ELF-1 (cell line): ENCODE data around the gene CERS2.

Experiments used
- DNase-seq: peaks from one replicate; pipeline ENCODE4 v3.0.0-alpha.2; 2016; ENCODE audit warnings: low read depth, low spot score

The CERS2 gene

GRCh38 chr1:150997949-150998348 is 23.3 kb upstream of the CERS2 start:
- no peak for DNase-seq

DNA sequence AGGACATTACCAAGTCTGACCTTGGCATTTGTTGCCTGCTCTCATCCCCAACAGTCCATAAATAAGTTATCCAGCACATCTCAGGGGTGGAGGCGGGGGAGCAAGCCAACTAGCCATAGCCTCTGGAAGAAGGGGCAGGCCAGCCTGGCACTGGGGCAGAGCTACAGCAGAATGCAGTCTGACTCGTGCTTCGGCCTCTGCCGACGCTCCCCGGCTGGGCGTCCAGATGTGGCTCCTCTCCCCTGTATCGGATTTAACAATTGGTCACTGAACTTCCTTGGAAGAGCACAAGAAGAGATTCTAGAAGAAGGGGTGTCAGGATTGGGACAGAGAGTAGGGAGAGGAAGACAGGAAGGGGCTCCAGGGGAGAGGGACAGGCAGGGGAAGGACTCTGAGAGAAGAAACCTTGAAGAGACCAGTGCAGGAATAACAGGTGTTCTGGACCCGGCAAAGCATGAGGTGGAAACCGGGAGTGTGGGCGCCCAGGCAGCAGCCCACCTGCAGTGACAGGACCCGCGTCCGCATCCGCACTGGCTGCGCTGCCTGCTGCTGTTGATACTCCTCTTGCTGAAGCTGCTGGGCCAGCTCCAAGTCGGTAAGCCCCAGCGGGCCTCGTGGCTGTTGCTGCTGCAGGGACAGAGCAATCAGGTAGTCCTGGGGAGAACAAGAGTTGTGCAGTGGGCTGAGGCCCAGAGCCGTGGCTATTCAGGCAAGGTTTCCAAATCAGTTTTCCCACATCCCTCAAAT is 22.7 kb upstream of the CERS2 start:
- DNase-seq: no peak

DNA sequence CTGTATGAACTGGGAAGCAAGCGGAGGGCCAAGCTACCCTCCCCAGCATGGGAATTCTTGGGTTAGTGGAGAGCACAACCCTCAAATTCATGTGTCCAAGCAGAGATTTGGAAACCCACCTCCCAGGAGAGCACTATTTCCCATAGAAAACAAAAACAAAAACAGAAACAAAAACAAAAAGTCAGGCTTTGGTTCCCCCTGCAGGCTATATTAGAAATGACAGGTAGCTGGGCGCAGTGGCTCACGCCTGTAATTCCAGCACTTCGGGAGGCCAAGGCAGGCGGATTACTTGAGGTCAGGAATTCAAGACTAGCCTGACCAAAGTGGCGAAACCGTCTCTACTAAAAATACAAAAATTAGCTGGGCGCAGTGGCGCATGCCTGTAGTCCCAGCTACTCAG is 21.3 kb upstream of the CERS2 start:
- DNase-seq: peak; percentile 80

GRCh38 chr1:150995460-150995859 is 20.8 kb upstream of the CERS2 start:
- no peak for DNase-seq

- DNase-seq: no peak
Measured at GRCh38 chr1:150994248-150994647, 19.6 kb upstream of the CERS2 start.

DNA sequence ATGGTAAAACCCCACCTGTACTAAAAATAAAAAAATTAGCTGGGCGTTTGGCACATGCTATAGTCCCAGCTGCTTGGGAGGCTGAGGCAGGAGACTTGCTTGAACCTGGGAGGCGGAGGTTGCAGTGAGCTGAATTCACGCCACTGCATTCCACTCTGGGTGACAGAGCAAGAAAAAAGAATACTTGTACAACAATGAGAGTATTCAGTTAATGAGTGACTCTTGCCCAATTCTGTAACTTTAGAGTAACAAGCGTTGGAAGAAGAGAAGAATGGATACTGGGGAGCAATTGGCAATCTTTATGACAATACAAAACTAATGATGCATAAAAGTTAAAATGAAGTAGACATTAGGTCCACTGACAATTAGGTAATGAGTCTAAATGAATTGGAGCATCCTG is 18.0 kb upstream of the CERS2 start:
- no peak for DNase-seq

GRCh38 chr1:150987924-150988323 is 13.3 kb upstream of the CERS2 start:
- no peak for DNase-seq

DNA sequence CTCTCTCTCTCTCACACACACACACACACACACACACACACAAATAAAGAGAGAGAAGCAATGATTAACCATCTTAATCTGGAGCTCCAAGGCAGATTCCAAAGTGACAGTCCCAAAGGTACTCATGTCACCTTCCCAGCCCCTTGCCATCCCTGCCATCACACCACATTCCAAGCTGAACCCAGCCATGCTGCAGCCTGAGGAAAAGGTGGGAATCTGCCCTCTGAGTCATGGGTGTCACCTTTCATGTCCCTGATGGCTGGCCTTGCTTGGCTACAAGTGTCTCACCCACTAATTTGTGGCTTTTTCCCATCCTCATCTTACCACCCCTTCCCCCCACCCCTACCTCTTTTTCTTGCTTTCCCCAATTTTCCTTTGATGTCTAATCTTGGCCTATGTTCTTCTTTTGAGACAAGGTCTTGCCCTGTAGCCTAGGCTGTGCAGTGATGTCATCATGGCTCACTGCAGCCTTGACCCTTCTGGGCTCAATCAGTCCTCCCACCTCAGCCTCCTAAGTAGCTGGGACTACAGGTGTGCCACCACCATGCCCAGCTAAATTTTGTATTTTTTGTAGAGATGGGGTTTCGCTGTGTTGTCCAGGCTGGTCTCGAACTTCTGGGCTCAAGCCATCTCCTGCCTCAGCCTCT is 10.7 kb upstream of the CERS2 start:
- DNase-seq: peak; percentile 37

DNA sequence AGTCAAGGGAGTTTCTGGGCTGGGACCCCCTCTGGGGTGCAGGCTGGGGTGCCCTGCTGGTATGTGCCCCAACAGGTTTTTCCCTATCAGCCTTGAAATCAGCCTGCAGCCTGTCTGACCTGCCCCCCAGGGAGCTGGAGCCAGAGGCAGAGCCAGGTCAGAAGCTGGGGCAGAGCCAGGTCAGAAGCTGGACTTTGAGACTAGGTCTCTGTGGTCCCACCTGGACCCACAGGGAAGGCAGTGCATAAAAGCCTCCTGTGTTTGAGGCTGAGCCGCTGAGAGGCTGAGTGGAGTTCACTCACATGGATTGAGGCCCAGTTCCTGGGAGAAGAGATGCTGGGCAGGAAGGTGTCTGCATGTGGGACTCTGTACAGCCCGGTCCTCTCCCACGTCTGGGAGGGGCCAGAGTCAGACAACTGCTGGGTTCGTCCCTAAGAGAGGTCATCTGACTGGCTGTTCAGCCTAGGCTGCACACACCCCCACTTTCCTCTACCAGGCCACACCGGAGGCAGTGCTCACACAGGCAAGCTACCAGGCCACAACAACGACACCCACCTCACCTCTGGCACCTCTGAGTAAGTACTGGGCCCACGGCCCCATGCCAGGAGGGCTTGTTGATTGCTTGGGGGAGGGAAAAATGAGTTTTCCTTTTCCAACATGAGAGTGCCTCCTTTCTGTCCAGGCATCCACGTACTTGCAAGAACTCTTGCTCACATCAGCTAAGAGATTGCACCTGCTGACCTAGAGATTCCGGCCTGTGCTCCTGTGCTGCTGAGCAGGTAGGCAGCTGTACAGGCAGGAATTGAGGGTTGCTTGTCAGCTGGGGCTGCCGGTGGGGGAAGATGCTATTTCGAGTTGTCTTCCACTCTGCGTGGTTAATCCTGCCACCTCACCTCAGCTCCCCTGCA is 7.4 kb upstream of the CERS2 start, which contains the start of gene ANXA9:
Gene ANXA9 (plus strand): TSS at position 488 of the 908 bp plus-strand sequence. CDS start 814 bp downstream, outside the sequence.
- peak; percentile 68 for DNase-seq

DNA sequence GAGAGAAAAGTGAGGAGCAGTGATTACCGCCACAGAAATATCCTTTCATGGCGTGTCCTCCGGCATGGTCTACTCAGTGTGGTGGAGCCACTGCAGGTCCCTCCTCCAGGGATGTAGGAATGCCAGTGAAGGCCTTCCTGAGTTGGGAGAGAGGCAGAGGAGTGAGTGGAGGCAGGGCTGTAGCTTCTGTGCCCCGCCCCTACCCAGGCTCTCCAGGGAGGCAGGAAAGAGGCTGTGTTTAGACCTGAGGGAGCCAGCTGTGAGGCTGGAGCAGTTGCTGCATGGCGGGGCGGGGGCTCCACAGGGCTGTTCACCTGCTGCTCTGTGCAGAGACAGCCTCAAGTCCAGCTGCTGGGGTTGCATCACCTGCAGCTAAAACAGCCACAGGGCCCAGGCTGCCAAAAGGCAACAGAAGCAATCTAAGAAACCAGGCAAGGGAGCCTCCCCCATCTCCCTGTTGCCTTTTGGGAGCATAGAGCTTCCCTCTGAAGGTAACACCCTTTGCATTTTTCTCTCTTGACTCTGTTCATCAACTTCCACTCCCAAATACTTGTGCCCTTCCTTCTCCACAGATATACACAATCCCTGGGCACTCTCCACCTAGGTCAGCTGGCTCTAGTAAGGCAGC is 6.7 kb upstream of the CERS2 start:
- DNase-seq: peak; percentile 96

- DNase-seq: peak; percentile 93
Measured at GRCh38 chr1:150979092-150980056, 4.7 kb upstream of the CERS2 start.

DNA sequence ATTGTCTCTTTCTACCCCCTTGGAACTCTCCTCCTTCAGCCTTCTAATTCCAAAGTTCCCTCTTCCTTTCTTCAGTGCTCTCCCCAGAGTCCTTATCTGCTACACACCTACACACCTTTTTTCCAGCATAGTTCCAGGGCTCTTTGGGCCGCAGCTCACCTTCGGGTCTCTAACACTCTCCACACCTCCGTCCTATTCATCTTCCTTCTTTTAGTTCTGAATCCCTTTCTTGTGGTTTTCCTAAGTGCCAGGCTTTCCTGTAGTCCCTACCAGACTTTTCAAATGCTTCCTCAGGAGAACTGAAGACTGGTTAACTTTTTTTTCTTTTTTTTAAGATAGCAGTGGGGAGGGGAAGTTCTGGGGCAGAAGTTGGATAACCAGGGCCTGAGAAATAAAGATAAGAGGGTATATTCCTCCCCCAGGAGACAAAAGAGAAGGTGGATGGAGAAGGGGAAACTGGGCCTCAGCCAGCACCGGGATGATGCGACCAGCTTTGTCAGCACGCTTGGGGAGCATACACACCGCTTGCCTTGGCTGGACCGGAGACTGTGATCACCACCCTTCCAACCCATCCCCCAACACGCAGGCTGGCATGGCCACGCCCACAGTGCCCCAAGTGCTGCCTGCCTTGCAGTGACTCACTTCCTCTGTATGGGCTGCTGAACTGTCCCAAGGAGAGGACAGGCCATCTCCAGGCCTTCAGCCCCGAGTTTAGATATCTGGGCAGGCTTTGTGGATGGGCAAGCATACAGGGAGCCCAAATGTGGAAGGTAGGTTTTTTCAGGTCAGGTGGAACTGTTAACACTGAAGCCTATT is 2.5 kb upstream of the CERS2 start:
- peak; percentile 74 for DNase-seq

DNA sequence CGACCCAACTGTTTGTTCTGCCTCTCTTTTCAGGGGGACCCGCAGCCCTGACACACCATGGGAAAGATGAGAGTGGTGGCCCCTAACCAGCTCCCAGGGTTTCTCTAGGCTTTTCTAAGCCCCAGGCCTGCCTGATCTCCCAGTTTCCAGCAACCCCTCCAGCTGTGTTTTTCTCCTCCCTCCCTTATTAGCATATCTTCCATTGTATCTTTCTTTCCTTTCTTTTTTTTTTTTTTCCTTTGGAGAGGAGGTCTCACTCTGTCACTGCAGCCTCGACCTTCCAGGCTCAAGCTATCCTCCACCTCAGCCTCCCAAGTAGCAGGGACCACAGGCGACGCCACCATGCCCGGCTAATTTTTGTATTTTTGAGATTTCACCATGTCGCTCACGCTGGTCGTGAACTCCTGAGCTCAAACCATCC is 1.8 kb upstream of the CERS2 start:
- peak; percentile 65 for DNase-seq

- peak; percentile 45 for DNase-seq
Measured at GRCh38 chr1:150973836-150974579, 627 bp downstream of the CERS2 start.

DNA sequence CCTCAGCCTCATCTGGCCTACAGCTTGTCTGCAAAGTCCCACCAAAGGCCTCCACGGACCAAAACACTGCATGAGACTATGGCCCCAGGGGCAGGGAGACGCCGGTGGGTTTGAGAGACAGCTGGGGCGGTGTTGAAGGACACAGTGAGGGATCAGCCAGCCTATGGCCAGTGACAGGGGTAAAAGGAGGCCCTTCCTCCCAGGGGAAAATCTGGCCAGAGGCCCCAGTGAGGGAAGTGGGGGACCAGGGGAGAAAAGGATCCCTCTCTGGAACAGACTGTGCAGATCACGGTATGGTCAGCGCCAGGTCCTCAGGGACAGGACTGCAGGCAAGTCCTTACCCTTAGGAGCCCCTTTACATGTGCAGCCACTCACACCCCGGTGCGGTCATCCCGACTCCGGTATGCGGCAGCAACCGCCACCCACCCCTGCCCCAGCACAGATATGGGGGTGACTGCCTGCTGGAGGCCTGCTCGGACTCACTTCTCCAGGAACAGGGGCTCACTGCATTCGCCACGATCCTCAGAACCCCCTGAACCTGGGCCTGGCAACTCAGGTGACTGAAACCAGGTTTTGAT is 1.3 kb downstream of the CERS2 start:
- peak; percentile 32 for DNase-seq

GRCh38 chr1:150972417-150972940 is 2.2 kb downstream of the CERS2 start:
- no peak for DNase-seq

DNA sequence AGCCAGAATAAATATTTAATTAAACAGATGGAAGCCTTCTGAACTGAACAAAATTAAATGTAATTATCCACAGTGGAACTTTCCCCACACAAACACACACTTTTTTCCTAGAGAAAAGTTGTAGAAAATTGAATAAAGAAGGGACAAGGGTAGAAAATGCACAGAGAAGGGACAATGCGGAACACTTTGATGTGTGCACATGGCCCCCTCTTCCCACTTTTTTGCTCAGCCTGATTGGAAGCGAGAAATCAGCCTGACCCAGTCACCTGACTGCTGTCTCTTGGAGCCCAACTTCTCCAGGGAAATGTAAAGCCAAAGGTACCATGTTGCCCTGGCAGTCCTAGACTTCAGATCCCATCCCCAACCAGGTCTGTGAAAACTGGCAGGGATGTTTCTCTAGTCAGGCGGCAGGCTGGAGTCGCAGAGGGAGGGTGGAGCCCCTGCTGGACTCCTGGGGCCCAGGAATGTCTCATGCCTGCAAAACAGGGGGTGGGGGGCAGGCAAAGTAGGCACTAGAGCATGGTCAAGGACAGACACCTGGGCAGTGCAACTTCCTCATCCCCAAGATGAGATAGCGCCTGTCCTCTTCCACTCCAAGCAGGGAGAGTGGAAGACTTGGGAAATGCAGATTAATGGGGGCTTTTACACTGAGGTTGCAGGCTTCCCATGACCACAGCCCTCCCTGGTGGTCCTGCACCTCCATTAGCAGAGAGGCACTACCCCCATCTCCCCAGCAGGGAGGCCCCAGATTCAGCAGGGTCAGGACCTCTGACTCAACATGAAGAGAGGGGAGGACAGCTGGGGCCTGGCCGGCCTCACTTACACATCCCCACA is 2.8 kb downstream of the CERS2 start:
- DNase-seq: peak; percentile 39
